Measurements from ENCODE around the gene BLTP3B. TPM values are rescaled to one million over a fixed set of nuclear protein-coding genes. Genes with fewer than 3 reads are reported as not detected.

BLTP3B gene
- total RNA-seq, 4 donors from 2014 or later: 18.6 to 27.3 (median 22.2) TPM

- WGBS: 66% methylated on average over 5 of the region's 5 CpGs
- Histone ChIP-seq H3K27ac (peak overlapping the region; percentile 27), H3K4me3 (peak overlapping the region; percentile 6)
These were observed 3.9 kb downstream of the BLTP3B start for GRCh38 chr12:100138803-100139098.

GRCh38 chr12:100138048-100138802 lies 4.4 kb downstream of the BLTP3B start:
- 35% methylated on average over 6 of the region's 6 CpGs for WGBS
- Histone ChIP-seq H3K4me1 (peaks cover 37% of the 10 kb centered on the region), H3K9me3 (no peaks in the 10 kb centered on the region), H3K4me3 (peak overlapping the region; percentile 6), H3K27ac (peak overlapping the region; percentile 27), H3K27me3 (no peaks in the 10 kb centered on the region), H3K36me3 (no peaks in the 10 kb centered on the region)
- TF ChIP-seq CTCF (IDR thresholded peaks at IDR 0.05) (no peak), POLR2AphosphoS5 (IDR thresholded peaks at IDR 0.05) (no peak), POLR2A (IDR thresholded peaks at IDR 0.05) (no peak), EP300 (IDR thresholded peaks at IDR 0.05) (no peak)
- DNase-seq (ENCODE audit: low spot score in 2 of 2): no peak

More at GRCh38 chr12:100138803-100139098, 3.9 kb downstream of the BLTP3B start:
- Histone ChIP-seq H3K9me3 (no peaks in the 10 kb centered on the region), H3K4me1 (peaks cover 39% of the 10 kb centered on the region), H3K36me3 (no peaks in the 10 kb centered on the region), H3K27me3 (no peaks in the 10 kb centered on the region)
- TF ChIP-seq POLR2A (IDR thresholded peaks at IDR 0.05) (no peak), POLR2AphosphoS5 (IDR thresholded peaks at IDR 0.05) (no peak), CTCF (IDR thresholded peaks at IDR 0.05) (no peak), EP300 (IDR thresholded peaks at IDR 0.05) (no peak)
- no peak for DNase-seq (ENCODE audit: low spot score in 2 of 2)

- Histone ChIP-seq H3K4me3 (no peak overlapping the region), H3K36me3 (no peaks in the 10 kb centered on the region), H3K9me3 (no peaks in the 10 kb centered on the region), H3K27me3 (no peaks in the 10 kb centered on the region), H3K4me1 (peaks cover 19% of the 10 kb centered on the region), H3K27ac (no peak overlapping the region)
- WGBS: 94% methylated on average over 2 of the region's 2 CpGs
- no peak for DNase-seq (ENCODE audit: low spot score in 2 of 2)
- TF ChIP-seq CTCF (IDR thresholded peaks at IDR 0.05) (no peak), POLR2AphosphoS5 (IDR thresholded peaks at IDR 0.05) (no peak), EP300 (IDR thresholded peaks at IDR 0.05) (no peak), POLR2A (IDR thresholded peaks at IDR 0.05) (no peak)
These were observed 9.5 kb downstream of the BLTP3B start for GRCh38 chr12:100133200-100133599.

- Histone ChIP-seq H3K27me3 (no peaks in the 10 kb centered on the region), H3K36me3 (no peaks in the 10 kb centered on the region), H3K9me3 (no peaks in the 10 kb centered on the region), H3K4me3 (no peak overlapping the region), H3K4me1 (peaks cover 36% of the 10 kb centered on the region), H3K27ac (no peak overlapping the region)
- WGBS: 6% methylated on average over 1 of the region's 1 CpG
- TF ChIP-seq POLR2A (IDR thresholded peaks at IDR 0.05) (no peak), CTCF (IDR thresholded peaks at IDR 0.05) (peak in 1 of 2 donors; percentile 10)
- DNase-seq (ENCODE audit: low spot score in 2 of 2): no peak
These were observed 14.2 kb downstream of the BLTP3B start for GRCh38 chr12:100128512-100128908.

- Histone ChIP-seq H3K9me3 (no peaks in the 10 kb centered on the region), H3K4me3 (no peak overlapping the region), H3K27ac (no peak overlapping the region), H3K27me3 (no peaks in the 10 kb centered on the region), H3K4me1 (peaks cover 40% of the 10 kb centered on the region), H3K36me3 (no peaks in the 10 kb centered on the region)
- WGBS: 16% methylated on average over 1 of the region's 1 CpG
- TF ChIP-seq POLR2AphosphoS5 (IDR thresholded peaks at IDR 0.05) (no peak), CTCF (IDR thresholded peaks at IDR 0.05) (no peak), EP300 (IDR thresholded peaks at IDR 0.05) (no peak), POLR2A (IDR thresholded peaks at IDR 0.05) (no peak)
- DNase-seq (ENCODE audit: low spot score in 2 of 2): no peak
These were observed 14.7 kb downstream of the BLTP3B start for GRCh38 chr12:100127766-100128511.
